Anterior cingulate cortex (tissue), 58 donors: Measurements from ENCODE around the gene MPHOSPH9.

Source experiments
- DNase-seq, 58 donors: peaks; one replicate each; lab custom pipeline; 2025; lab: John Stamatoyannopoulos, UW

The MPHOSPH9 gene

DNA sequence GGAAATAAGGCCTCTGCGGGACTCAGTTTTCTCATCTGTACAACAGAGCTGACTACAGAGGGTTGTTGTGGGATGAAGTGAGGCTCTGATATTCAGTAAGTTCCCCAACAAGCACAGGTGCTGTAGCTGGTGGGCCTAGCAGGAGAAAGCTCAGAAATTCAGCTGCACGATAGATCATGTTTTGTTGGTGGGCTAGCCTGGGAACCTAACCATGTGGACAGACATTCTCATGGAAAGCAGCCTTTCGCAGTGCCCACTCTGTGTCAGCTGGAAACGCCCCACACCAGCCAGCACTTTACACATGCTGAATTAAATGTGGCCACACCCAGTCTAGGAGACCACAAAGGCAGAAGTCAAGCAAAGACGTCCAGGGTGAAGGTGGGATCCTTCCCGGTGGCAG is 98.1 kb downstream of the MPHOSPH9 start:
- DNase-seq = no peak

GRCh38 chr12:123134271-123134671 is 98.7 kb downstream of the MPHOSPH9 start:
- DNase-seq = no peak

DNA sequence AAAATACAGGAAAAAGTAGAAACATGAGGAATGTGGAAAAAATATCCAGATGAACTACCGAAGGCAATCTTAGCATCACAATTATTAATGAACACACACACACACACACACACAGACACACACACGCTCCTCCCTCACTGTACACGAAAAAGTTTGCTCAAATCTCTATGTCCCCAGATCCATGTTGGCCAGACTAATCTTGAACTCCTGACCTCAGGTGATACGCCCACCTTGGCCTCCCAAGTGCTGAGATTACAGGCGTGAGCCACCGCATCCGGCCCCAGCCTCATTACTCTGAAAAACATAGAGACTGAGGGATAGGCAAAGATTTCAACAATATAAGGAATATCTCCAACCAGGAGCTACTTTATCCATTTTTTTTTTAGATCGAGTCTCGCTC is 99.2 kb downstream of the MPHOSPH9 start:
- DNase-seq = no peak

GRCh38 chr12:123132951-123133619 is 99.9 kb downstream of the MPHOSPH9 start:
- no peak for DNase-seq

DNA sequence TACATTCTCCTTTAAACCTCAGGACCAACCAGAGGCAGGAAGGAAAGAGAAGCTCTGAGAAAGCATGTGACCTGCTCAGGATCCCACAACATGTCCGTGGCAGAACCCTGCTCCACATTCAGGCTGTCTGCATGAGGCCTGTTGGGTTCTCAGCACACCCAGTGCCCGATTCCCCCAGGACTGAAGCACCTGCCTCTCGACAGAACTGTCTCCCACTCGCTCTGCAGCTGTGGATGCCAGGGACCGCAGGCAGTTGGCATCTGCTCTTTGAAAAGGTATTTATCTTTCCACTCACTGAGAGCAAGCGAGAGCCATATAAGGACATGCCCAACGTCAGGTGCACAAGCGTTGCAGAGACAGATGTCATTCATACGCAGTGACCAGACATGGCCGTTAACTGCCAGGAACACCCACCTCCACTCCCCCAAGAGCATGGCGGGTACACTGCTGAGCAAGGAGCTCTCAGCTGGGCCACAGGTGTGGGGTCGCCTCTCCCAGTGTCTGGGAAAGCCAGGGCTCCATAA is 101.0 kb downstream of the MPHOSPH9 start:
- DNase-seq = peak in 2 of 58 donors; percentile 28 to 37

DNA sequence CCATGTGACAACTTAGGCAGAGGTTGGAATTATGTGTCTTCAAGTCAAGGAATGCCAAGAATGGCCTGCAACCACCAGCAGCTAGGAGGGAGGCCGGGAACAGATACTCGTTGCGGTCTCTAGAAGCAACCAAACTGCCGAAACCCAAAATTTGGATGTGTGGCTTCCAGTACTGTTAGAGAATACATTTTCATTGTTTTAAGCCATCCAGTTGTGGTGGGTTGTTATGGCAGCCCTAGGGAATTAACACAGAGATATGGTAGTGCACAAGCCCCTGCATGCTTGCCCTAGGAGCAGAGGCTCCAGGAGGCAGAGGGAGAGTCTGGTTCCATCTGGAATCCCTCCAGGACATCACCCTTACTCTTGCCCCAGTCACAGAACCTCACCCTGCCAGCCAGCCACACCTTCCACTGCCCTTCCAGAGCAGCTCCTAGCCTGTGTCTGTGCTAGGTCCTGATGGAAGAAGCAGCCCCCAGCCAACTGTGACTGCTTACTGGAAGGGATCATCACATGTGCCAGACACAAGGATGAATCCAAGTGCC is 101.6 kb downstream of the MPHOSPH9 start:
- DNase-seq = no peak

GRCh38 chr12:123129621-123130020 is 103.3 kb downstream of the MPHOSPH9 start:
- DNase-seq = no peak

DNA sequence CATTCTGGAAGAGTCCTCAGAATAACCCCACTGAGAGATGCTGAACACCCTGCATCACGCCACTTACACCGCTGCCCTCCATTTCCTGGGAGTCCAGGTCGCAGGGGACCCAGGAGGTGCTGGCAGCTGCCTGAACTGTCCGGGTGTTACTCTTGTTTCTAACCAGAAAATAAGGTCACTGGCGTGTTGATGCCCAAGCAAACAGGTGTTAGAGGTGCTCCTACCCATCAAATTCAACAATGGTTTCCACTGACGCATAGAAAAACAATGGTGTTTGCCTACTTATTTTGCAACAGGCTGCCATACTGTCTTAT is 105.8 kb downstream of the MPHOSPH9 start:
- DNase-seq = no peak

GRCh38 chr12:123126294-123127181 is 106.4 kb downstream of the MPHOSPH9 start:
- peak in 3 of 58 donors; percentile 7 to 39 (median 28) for DNase-seq

- no peak for DNase-seq
Observed at GRCh38 chr12:123122626-123123025, 110.3 kb downstream of the MPHOSPH9 start.

DNA sequence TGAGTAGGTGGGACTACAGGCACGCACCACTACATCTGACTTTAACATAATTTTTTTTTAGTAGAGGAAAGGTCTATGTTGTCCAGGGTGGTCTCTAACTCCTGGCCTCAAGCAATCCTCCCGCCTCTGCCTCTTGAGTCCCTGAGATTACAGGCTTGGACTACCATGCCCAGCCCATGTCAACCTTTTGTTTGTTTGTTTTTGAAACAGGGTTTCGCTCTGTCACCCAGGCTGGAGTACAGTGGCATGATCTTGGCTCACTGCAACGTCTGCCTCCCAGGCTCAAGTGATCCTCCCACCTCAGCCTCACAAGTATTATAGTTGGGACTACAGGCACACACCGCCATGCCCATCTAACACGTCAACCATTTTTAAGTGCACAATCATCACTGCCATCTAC is 111.3 kb downstream of the MPHOSPH9 start:
- no peak for DNase-seq

DNA sequence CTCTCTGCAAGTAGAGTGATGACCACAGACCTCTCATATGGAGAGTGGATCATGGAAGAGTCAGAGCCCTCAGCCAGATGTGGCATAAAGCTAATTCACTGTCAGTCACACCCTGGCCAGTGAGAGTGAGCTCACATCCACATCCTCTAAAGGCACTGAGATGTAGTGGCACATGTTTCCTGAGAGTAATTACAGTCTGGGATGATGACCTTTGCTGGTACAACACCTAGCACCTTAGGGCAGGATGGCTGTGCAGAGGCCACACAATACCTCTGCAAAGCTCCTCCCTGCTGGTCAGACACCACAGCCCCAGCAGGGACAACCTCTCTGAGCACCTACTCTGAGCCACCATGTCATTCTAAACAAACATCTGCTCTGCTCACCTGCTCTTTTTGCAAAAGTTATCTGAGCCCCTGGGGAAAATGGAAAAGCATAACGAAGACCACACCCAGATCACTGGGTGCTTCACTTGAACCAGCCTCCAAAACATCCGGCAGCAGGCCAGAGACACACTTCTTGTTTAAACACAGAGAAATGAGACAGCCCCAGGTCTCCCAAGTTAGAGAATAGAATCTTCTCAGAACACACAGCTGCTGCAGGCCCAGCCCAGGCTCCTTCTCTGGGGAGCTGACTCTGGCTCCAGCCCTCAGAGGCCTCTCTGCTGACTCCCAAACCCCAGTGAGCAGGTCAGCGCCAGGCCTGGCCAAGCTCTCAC is 112.3 kb downstream of the MPHOSPH9 start:
- DNase-seq = no peak

GRCh38 chr12:123119808-123120207 is 113.1 kb downstream of the MPHOSPH9 start:
- DNase-seq = no peak

GRCh38 chr12:123118497-123118896 is 114.4 kb downstream of the MPHOSPH9 start:
- DNase-seq = no peak

DNA sequence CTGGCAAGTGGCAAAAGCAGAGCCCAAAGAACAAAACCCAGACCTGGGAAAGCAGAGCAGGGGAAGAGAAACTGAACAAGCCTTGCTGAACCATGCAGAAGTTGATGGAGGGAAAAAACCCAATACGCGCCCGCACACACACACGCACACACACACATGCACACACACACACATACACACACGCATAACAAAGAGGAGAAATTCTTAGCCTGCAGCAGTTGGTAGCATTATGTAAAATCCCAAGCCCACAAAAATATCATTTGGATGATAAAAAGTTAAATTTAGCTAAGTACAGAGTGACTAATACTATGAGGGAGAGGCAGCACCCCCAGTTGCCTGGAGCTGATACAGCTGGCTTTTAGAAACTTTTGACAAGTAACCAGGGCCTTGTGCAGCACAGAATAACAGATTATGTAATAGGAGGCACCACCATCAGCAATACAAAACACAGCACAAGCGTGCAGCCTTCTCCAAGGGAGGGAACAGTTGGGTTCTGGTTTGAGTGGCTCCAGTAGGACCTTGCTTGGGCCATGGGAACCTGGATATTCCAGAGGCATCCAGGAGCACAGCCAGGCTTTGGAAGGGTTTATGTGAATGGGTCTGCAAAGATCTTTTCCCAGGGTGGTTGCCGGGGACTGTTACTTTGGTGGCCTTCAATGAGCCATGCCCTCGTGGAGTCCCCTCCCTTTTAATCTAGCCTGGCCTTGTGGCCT is 117.4 kb downstream of the MPHOSPH9 start:
- peak in 50 of 58 donors; percentile 25 to 92 (median 70) for DNase-seq

- DNase-seq = peak in 9 of 58 donors; percentile 11 to 37 (median 30)
Observed at GRCh38 chr12:123114304-123115083, 118.4 kb downstream of the MPHOSPH9 start.

GRCh38 chr12:123113026-123113425 is 119.9 kb downstream of the MPHOSPH9 start:
- DNase-seq = peak in 15 of 58 donors; percentile 7 to 61 (median 32)

GRCh38 chr12:123111498-123112165 is 121.3 kb downstream of the MPHOSPH9 start:
- DNase-seq = peak in 5 of 58 donors; percentile 10 to 32 (median 29)
